ENCODE data around the gene DHRS13.

DNA sequence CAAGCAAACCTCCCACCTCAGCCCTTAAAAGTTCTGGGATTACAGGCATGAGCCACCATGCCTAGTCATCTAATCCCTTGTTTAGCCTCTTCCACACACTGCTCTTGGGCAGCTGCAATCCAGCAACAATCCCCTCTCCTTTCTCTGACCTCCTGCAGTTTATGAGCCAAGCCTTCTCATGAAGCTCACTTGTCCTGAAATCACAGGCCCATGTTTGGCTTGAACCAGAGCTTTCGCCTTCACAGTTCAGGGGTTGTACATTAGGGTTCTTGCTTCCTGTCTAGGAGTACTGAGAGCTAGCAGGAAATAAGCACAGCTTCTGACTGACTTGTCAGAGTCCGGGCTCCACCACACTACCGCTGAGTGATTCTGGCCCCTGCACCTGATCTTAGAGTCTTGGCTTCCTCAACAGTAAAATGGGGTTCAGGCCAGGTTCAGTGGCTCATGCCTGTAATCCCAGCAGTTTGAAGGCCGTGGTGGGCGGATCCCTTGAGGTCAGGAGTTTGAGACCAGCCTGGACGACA is 31.8 kb downstream of the DHRS13 start:
- no peak for TF ChIP-seq GATA2 (IDR thresholded peaks at IDR 0.05; ENCODE audit: low read depth, low read length)
- TF ChIP-seq GATA3 (IDR thresholded peaks at IDR 0.05; ENCODE audit: low read depth, low read length), result no peak
